ENCODE results near the gene GGTLC2.
"Not testable (repeated sequence)": the region's sequence is repeated elsewhere in the genome, so short reads cannot be mapped to it uniquely, and the experiment has no call there.

GGTLC2 gene

DNA sequence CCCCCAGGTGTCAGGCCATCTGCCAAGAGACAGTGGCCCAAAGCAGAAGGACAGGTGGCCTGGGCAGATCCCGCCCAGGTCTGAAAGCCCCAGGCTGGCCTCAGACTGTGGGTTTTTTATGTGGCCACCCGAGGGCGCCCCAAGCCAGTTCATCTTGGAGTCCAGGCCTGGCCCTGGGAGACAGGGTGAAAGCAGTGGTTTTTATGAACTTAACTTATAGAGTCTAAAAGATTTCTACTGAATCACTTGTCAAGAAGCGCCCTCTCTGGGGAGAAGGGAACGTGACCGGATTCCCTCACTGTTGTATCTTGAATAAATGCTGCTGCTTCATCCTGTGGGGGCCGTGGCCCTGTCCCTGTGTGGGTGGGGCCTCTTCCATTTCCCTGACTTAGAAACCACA, 8.2 kb upstream of the GGTLC2 start:
- not testable (repeated sequence) for DNase-seq

DNA sequence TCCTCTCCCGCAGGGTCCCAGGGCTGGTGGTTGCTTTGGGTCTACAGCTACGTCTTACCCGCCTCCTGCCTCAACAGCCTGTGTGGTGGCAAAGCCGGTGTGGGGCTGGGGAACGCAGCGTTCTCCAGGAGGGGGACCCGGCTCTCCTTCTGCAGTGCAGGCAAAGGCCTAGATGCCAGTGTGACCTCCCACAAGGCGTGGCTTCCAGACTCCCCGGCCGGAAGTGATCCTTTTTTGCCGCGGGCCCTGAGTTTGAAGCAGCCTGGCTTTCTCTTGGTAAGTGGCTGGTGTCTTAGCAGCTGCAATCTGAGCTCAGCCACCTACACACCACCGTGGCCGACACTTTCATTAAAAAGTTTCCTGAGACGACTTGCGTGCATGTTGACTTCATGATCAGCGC, 6.1 kb upstream of the GGTLC2 start:
- not testable (repeated sequence) for DNase-seq

DNA sequence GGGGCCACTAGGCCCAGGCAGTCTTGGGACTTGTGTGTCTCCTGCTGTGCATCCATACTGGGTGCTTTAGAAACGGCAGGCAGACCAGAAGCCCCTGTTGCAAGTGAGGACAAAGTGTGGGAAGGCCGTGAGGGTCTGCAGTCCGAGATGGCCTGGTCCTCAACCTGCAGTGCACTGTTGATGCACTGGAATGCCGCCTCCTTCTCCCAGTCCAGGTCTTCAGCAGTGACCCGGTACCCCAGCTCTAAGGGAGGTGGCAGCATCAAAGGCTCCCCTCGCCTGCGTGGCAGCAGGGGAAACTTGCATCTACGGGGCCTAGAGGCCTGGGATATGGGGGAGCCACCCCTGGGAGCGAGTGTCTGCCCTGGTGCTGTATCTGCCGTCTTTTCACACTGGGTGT, 2.2 kb upstream of the GGTLC2 start:
- not testable (repeated sequence) for DNase-seq

DNA sequence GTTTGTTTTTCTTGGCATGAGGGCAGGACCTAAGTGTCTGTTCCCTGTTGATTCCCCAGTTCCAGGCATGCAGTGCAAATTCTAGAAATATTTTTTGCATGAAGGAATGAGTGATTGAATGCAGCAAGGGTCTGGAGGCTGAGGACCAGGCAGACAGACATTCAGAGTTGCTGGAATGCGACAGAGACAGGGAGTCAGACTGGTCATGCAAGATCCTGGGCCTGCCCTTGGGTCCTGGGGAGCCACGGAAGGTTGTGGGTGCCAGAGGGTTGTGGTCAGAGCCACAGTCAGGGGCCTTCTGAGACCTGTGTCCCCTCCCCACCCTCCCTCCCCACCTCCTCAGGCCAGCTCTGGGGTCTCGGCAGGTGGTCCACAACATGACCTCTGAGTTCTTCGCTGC, 1.6 kb downstream of the GGTLC2 start:
- not testable (repeated sequence) for DNase-seq

DNA sequence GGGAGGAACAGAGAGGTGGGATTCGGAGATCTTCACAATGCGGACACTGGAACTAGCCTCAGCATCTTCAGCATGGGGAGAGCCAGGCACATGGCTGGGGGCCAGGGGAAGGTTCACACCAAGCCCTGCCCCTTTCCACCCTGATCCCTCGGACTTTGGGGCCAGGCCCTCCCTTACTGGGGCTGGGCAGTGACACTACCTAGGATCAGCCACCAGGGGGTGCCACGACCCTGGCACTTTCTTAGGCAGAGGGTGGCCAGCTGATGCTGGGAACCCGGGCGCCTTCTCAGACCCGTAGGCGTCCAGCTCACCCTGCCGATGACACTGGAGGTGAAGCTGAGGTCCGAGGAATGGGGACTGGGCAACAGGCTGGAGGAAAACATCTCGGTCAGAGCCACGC, 3.5 kb downstream of the GGTLC2 start:
- not testable (repeated sequence) for DNase-seq

DNA sequence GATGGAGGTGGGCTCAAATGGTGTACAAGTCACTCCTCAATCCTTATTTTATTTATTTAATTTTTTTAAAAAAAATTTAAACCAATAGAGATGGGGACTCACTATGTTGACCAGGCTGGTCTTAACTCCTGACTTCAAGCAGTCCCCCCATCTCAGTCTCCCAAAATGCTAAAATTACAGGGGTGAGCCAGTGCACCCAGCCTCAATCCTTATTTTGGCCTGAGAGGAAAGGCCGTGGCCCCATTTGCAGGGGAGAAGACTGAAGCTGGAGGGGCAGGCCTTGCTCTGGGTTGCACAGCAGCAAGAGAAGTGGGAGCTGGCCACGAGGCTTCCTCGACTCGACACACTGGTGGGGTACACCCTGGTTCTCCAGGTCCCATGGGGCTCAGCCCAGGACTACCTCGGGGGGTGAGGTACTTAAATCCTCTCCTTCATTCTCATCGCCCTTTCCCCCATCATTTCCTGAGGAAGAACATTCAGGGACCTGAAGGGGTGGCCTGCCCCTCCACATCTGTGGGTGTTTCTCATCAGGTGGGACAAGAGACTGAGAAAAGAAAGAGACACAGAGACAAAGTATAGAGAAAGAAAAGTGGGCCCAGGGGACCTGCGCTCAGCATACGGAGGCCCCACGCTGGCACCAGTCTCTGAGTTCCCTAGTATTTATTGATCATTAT, 4.6 kb downstream of the GGTLC2 start:
- DNase-seq, result not testable (repeated sequence)

DNA sequence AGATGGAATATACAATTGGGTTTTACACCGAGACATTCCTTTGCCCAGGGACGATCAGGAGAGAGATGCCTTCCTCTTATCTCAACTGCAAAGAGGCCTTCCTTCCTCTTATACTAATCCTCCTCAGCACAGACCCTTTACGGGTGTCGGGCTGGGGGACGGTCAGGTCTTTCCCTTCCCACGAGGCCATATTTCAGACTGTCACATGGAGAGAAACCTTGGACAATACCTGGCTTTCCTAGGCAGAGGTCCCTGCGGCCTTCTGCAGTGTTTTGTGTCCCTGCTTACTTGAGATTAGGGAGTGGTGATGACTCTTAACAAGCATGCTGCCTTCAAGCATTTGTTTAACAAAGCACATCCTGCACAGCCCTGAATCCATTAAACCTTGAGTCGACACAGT, 5.3 kb downstream of the GGTLC2 start:
- not testable (repeated sequence) for DNase-seq

DNA sequence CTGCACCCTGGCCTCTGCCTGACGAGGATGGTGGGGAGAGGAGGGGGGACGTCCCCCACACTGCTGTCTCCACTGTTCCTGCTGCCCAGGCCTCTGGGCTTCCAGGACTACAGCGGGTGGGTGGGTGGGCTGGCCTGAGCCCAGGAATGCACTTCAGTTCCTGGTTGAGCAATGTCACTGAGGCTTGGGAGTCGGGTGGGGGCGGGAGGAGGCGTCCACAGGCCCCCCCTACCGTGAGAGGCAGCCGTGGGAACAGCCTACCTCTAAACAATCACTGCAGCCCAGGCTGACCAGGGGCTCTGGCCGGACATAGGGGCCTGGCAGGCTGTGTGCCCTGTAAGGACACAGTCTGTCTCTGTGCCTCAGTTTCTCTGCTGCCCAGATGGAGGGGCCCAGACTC, 6.0 kb downstream of the GGTLC2 start:
- DNase-seq, result not testable (repeated sequence)

DNA sequence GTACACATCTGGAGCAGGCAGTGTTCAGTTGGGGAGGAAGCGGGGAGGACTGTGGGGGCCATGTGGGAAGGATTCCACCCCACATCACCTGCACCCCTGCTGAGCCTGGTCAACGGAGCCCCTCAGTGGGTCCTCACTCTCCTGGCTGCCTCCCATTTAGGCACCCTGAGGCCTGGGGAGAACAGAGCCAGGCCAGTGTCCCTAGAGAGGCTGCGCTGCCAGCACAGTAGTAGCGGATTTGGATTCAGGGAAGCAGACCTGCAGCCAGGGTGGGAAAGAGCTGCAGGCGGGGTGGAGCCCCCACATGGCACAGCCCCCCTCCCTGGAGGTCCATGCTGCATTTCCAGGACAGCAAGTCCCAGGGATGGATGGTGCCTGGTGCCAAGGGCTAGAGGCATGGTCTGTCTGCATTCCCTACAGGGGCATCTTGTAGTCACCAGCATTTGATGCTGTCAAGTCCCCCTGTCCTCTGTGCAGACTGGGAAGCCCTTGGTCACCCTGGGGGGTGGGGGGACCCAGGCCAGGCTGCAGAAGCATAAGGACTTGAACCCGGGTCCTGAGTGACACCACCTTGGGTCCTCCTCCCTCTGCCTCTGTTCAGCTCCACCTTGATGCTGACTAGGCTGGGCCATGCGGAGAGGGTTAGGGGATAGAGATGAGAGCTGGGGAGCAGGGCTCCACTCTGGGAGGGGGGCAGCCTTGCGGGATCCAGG, 6.5 kb downstream of the GGTLC2 start:
- DNase-seq, result not testable (repeated sequence)

DNA sequence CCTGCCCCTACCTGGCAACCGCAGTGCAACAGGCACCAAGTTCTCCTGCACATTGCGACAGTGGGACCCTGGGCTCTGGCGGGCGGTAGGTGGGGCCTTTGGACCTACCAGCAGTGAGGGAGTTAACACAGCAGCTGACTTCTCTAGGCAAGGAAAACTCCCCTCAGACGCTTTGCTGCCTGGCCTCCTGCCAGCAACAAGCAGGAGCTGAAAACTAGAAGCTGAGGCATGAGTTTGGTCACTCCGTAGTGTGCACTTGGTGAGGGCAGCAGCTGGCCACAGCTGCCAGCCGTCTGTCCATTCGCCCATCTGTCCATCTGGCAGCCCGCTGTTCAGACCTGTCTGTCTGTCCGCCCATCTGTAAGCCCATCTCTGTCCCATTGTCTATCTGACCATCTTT, 7.2 kb downstream of the GGTLC2 start:
- not testable (repeated sequence) for DNase-seq

DNA sequence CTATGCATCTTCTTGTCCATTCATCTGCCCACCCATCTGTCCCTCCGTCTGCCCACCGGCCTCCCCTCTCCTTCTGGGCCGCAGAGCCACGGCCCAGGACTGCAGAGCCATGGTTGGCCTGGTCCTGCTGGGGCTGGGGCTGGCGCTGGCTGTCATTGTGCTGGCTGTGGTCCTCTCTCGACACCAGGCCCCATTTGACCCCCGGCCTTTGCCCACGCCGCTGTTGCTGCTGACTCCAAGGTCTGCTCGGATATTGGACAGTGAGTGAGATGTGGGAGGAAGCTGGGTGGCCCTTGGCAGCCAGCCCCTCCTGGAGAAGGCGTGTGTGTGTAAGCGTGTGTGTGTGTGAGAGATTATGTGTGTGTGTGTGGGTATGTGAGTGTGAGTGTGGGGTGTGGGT, 7.7 kb downstream of the GGTLC2 start:
- not testable (repeated sequence) for DNase-seq

DNA sequence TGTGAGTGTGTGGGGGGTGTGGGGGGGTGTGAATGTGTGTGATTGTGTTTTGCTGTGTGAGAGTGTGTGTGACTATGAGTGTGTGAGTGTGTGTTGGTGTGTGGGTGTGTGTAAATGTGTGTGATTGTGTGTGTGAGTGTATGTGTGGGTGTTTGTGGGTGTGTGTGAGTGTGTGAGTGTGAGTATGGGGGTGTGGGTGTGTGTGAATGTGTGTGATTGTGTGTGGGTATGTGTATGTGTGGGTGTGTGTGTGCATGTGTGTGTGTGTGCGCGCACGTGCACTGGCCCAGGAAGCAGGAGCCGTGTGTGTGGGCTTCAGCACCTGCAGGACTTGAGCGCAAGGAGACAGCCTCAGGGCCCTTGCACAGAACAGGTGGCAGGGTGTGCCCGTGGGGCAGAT, 8.2 kb downstream of the GGTLC2 start:
- DNase-seq, result not testable (repeated sequence)

DNA sequence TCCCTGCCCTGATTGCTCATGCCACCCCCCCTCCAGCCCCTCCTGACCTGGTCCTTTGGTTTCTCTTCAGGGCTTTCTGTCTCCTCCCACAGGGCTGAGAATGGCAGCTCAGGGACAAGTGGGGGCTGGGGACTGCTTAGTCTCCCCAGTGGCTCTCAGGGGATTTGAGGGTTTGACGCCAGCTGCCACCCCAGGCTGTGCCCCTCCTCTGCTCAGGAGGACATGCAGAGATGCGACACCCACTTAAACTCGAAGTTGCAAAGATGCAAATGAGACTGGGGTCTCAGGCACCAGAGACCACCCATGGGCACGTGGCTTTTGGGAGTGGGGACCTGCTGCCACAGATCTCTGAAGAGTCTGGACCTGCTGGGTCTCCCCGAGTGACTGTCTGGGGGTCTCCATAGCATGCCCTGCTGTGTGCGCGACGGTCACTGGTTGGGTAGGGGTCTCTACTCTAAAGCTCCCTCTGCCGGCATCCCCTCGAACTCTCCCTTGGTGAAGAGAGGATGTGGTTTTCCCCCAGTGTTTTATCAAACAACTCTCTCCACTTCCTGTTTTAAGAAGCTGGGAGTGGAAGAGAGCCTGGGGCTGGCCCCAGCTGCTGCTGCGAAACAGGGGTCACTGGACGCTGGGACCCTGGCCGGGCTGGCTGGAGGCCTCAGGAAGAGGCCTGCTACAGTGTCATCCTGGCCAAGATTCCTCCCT, 9.4 kb downstream of the GGTLC2 start:
- DNase-seq, result not testable (repeated sequence)

DNA sequence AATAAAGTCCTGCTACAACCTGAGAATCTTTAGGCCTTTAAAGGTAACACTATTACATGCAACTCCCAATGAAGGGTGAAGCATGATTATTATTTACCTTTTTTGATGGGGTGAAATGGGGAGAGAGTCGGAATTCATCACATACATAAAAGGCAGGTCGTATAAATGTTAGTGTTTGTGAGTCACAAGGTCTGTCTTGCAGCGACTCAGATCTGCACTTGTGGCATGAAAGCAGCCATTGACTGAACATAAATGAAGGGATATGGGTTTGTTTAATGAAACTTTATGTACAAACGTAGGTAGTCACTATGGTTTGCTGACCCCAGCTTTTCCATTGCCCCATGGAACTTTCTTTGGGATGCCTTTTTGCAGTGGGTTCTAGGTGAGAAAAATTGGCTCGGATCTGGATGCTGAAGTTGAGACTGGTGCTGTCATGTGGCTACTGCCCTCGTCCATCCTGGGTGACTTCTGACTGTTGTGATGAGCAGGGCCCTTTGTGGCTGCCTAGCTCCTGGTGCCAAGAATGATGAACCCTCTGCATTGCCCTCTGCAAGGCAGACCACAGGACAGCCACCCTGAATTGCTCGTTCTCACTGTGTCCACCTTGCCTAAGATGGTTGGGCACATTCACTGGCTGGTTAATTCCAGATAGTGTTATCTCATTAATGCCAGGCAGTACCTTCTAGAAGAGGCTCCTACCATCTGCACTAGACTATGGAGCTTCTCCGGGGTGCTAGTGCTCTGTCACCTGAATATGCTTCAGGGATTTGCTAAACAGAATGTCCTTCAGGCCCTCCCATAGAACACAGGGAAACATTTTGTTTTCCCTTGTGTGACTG, 11.3 kb downstream of the GGTLC2 start:
- DNase-seq, result no peak

DNA sequence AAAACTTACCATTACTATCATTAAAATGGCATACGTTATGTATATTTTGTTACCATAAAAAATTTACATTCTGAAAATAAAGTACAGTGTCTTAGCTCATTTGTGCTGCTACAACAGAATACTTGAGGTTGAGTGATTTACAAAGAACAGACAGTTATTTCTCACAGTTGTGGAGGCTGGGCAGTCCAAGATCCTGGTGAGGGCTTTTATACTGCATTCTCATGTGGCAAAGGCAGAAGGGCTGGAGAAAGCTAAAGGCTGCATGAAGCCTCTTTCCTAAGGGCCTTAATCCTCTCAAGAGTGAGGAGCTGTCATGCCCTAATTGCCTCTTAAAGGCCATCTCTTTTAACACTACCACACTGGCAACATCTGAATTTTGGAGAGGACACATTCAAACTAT, 13.3 kb downstream of the GGTLC2 start:
- no peak for DNase-seq

DNA sequence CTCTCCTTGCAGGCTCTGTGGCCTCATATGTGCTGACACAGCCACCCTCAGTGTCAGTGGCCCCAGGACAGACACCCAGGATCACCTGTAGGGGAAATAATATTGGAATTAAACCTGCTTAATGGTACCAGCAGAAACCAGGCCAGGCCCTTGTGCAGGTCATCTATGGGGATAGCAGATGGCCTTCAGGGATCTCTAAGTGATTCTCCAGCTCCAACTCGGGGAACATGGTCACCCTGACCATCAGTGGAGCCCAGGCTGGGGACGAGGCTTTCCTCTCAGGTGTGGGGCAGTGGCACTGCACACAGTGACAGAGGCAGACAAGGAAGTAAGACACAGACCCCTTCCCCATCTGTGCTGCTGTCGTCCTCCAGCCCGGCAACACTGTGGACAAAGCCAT, 16.9 kb downstream of the GGTLC2 start:
- no peak for DNase-seq

DNA sequence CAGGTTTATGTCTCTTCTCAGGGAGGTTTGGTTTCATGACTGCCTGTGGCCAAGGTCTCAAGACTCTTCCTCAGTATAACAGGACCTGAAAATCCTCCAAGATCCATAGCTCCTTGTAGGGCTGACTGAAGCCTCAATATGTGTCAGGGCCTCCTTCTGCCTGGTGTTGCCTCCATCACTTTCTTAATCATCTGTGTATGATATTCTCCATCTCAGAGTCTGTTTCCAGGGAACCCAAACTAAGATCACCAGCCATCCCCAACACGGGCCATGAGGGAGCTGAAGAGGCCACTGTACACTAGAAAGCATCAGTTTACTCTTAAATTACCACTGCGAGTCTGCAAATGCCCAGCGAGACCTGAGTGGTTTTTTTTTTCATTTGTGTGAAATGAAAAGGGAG, 17.7 kb downstream of the GGTLC2 start:
- DNase-seq, result no peak

DNA sequence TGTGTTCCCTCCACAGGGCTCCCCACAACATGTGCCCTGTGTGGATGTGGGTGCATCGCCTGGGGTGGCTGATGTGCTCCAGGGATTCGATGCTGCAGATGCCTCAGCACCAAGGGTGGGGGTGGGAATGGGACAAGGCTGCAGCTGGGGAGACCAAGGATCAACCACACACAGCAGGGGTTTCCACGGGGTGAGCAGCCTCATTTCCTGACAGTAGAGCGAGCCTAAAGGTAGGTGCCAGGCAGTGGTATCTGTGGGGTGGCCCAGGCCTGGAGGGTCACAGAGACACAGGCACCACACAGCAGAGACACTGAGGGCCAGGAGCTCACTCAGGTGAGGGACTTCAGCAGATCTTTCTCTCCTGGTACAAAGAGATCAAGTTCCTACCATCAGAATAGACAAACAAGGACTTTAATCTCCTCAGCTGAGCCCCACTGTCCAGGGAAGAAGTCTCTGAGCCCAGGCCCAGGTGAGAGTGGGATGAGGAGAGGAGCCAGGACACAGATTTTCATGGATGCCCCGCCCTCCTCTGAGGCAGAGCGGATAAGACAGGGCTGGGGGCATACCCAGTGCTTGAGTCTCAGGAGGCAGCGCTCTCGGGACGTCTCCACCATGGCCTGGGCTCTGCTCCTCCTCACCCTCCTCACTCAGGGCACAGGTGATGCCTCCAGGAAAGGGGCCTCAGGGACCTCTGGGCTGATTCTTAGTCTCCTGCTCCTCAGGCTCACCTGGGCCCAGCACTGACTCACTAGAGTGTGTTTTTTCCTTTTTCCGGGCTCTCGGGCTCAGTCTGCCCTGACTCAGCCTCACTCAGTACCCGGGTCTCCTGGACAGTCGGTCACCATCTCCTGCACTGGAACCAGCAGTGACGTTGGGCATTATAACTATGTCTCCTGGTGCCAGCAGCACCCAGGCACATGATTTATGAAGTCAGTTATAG, 19.7 kb downstream of the GGTLC2 start:
- DNase-seq, result no peak

DNA sequence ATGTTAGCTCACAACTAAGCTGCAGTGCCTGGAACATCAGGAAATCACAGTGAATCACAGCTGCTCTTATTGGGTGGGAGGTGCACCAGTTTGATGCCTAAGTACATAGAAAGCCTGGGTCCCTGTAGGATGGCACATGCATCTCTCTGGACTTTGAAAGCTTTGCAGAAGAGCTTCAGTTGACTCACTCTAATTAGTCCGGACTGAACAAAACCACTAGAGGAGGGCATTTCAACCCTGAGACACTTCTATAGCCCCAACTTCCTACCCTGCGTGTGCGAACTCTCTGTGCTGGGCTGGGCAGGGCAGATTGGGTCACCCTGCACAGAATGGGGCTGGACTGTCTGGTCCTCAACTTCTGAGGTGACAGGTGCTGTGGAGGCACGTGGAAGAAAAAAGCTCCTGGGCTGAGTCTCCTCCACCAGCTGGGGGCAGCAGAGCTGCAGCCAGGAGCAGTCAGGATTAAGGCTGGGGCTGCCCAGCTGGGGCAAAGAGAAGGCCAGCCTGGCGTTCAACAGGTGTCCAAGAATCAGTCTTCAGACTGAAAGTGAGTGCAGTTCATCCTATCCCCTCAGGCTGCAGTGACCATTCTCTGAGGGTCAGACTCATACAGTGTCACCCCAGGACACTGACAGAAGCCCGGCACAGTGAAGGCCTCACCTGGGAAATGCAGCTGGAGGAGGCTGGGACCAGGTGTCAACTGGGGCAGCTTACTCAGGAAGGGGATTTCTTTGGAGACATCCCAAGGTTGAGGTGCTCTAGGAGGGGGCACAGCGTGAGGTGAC, 22.1 kb downstream of the GGTLC2 start:
- peak in 2 of 56 donors; percentile 5 to 6 for DNase-seq
